NT2/D1 (cell line): Measurements from ENCODE around the gene NOP16.

Experiments
- SUZ12 ChIP-seq: IDR thresholded peaks from 2 replicates; pipeline ENCODE4 v1.6.1; 2011; ENCODE audit not compliant: insufficient read length, insufficient read depth; ENCODE audit errors: extremely low read depth
- YY1 ChIP-seq: IDR thresholded peaks from 2 replicates; pipeline ENCODE4 v1.6.1; 2011; ENCODE audit not compliant: insufficient read length, insufficient read depth
- ZNF274 ChIP-seq: IDR thresholded peaks from 2 replicates; pipeline ENCODE4 v1.6.1; 2011; ENCODE audit warnings: mild to moderate bottlenecking, low read depth, low read length

GRCh38 chr5:176364765-176365350 lies 23.5 kb downstream of the NOP16 start:
- no peak for TF ChIP-seq ZNF274
- no peak for TF ChIP-seq YY1
- TF ChIP-seq SUZ12: no peak
